CMK (cell line): Measurements from ENCODE around the gene CCDC170.
"Not testable (repeated sequence)": the region's sequence is repeated elsewhere in the genome, so short reads cannot be mapped to it uniquely, and the experiment has no call there.

Experiments used
- DNase-seq: peaks from one replicate; pipeline ENCODE4 v3.0.0-alpha.2; 2010; ENCODE audit warnings: low read depth

The CCDC170 gene

DNA sequence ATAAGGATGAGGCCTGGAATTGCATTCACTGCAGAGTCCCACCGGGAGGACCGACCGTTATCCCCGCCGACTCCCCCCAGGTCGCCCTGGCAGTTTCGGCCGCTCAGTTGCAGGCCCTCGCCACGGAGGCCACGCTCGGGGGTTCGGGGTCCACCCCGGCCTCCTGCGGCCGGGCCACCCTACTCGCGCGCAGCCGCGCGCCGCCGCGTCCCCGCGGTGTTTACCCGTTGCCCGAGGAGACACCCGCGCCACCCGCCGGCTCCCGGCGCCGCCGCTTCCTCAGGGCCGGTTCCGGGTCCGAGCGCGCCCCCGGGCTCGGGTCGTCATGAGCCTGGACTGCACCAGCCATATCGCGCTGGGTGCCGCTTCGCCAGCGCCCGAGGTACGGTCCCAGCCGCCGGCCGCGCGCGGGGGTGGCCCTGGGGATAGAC lies at the start of gene CCDC170:
Gene CCDC170 (plus strand): TSS at position 214 of the 431 bp plus-strand sequence. CDS start 112 bp downstream, at position 326.
- DNase-seq, result no peak

DNA sequence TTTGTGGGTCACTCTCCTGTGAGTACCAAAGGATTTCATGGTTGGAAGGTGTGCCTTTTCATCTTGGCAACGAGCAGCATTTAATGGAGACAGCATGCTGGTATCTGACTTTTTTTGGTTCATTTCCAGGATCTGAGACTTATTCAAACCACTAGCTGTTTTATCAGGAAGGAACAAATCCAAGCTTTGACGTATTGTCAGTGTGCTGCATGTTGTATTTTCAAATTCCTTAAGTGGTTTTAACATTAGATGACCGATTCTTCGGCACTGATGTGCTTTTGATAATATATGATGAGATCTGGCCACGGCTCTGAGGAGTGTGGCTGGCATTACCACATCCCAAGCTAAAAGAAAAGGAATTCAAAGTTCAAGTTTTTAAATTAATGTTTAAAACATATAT lies 48.3 kb upstream of the CCDC170 start:
- no peak for DNase-seq

DNA sequence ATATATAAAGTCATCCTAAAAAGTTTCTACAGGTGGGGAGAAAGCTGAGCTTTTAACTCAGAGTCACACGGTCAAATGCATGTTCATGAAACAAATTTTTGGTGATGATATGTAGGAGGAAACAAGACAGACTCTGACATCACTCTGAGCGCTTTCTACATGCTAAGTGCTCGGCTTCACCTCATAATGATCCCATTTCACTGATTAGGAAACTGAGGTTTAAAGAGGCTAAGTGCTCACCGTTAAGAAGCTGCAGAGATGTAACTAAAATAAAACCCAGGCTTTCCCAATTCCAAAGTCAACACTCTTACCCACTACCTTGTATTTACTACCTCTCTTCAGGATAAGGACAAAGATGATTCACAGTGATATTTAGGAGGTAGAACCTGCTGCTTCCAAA lies 46.6 kb upstream of the CCDC170 start:
- no peak for DNase-seq

- DNase-seq, result no peak
These were observed 45.2 kb upstream of the CCDC170 start for GRCh38 chr6:151448623-151449022.

DNA sequence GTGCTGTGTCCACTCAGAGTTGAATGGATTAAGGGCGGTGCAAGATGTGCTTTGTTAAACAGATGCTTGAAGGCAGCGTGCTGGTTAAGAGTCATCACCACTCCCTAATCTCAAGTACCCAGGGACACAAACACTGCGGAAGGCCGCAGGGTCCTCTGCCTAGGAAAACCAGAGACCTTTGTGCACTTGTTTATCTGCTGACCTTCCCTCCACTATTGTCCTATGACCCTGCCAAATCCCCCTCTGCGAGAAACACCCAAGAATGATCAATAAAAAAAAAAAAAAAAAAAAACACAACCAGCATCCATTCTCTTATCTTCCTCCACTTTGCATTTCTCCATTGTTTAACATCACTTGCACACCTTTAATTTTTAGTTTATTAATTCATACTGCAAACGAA lies 42.9 kb upstream of the CCDC170 start:
- DNase-seq, result not testable (repeated sequence)

GRCh38 chr6:151451417-151451949 lies 42.3 kb upstream of the CCDC170 start:
- no peak for DNase-seq

- DNase-seq, result peak; percentile 99
These were observed 41.7 kb upstream of the CCDC170 start, which contains the start of gene RMND1 for GRCh38 chr6:151451950-151452749. RMND1 (minus strand) TSS chr6:151452126; CDS start chr6:151445811, 6,315 bp downstream.

GRCh38 chr6:151452750-151453427 lies 40.9 kb upstream of the CCDC170 start:
- DNase-seq, result no peak

- not testable (repeated sequence) for DNase-seq
These were observed 37.9 kb upstream of the CCDC170 start for GRCh38 chr6:151455751-151456398.

GRCh38 chr6:151461673-151462072 lies 32.1 kb upstream of the CCDC170 start:
- no peak for DNase-seq

- DNase-seq, result no peak
These were observed 29.1 kb upstream of the CCDC170 start for GRCh38 chr6:151464702-151465101.

- DNase-seq, result no peak
These were observed 17.9 kb upstream of the CCDC170 start for GRCh38 chr6:151475653-151476523.

DNA sequence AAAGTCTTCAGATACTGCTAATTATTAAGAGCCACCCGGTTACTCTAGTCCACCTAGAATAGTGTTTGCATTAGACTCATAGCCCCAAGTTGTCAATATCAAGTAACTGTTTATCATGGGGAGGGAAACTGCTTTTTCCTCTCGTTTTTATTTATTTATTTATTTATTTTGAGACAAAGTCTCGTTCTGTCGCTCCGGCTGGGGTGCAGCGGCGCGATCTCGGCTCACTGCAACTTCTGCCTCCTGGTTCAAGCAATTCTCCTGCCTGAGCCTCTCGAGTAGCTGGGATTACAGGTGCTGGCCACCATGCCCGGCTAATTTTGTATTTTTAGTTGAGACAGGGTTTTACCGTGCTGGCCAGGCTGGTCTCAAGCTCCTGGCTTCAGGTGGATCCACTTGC lies 16.1 kb upstream of the CCDC170 start:
- DNase-seq, result no peak

DNA sequence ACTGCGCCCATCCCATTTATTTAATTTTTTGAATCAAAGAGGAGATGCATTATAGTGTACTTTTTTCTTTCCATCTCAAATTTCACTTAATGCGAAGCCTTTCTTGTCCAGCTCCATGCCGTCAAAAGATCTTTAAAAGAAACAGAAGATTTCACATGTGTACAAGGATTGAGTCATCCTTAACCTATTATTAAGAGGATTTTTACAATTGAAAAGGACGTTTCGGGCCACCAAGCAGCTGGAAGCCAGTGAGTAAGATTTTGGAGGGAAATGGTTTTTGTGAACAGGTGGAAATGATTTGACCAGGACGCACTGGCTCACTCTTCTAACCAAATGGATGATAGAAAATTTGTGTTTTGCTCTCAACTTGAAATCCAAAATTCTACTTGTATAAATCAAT lies 15.1 kb upstream of the CCDC170 start:
- no peak for DNase-seq

DNA sequence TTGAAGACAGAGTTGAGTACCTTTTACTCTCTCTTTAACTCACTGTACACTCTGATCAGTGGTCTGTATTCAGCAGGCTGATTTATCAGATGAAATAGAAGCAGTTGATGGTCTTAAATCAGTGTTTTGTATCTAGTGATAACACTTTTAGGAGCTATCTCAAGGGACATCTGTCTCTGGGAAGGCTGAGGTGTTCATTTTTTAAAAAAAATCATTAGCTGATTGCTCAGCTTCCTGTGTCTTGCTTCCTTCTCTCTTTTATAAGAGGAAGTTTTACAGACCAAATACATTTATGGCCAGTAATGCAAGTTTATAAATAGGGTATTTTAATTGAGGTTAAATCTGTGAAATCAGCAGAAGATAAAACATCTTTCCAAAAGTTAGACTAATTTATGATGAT lies 12.0 kb upstream of the CCDC170 start:
- peak; percentile 20 for DNase-seq

DNA sequence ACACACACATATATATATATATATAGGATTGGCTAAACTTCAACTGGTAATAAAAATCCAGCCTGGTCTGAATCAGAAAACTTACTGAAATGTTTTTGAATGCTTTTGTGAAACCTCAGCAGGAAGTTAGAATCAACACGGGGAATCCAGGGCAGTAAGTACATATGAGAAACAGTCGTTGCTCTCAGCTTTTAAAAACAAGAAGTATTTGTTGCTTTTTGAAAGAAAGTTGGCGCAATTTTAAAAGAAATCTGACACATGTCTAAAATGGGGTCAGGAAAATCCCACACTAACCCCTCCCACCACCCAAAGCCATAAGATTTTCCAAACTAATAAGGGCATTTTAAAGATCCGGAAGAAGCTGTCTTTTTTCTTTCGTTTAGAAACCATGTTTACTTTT lies 11.5 kb upstream of the CCDC170 start:
- no peak for DNase-seq

- no peak for DNase-seq
These were observed 9.8 kb upstream of the CCDC170 start for GRCh38 chr6:151483994-151484393.

GRCh38 chr6:151488226-151488625 lies 5.6 kb upstream of the CCDC170 start:
- DNase-seq, result no peak

DNA sequence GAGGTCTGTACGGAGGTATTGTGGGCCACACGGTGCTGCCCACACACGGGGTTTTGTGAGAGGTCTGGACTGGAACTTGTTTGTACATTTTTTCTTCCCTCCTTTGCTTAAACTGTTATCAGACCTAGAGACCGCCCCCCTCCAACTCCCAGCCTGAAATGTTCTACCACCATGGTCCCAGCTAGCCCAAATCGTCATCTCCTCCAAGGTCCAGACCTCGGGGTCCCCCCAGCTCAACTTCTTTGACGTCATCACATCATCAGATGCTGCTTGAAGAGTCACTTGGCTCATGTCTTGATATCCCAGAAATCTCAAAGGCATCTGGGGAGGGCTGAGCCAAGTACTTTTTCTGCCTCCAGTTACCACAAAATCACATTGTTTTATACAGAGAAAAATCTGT lies 2.8 kb upstream of the CCDC170 start:
- no peak for DNase-seq

DNA sequence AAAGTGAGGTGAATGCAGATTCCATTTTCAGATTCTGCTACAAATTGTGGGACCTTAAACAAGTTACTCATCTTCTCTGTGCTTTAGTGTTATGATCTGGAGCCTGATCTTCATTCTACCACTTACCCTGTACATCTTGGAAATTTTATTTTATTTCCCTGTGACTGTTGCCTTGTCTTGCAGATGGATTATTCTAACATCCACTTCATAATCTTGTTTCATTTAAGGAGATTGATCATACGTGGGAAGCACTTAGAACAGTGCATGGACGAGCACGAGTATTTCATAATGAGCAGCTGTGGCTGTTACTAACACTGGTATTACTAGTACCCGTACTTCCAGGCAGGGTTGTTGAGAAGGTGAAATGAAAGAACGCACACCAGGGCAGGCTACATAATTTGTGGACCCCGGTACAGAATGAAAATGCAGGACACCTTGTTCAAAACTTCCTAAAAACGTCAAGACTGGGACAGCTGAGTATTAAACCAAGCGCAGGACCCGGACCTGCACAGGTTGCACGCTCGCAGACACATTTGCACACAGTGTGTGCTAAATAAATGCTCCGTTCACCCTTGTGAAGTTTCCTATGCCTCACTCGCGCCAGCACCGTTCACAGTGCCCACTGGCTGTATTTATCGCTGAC lies 535 bp upstream of the CCDC170 start:
- no peak for DNase-seq
